ENCODE results near the gene ANGPTL7.
"Not testable (repeated sequence)": the region's sequence is repeated elsewhere in the genome, so short reads cannot be mapped to it uniquely, and the experiment has no call there.

ANGPTL7 gene

GRCh38 chr1:11188858-11189451 is at the start of gene ANGPTL7:
TSS of gene ANGPTL7 (plus strand) at chr1:11189355. CDS start at chr1:11189580, 225 bp downstream.
- FAIRE-seq (no peak), DNase-seq (ENCODE audit: insufficient read length, low spot score) (no peak)

- no peak for FAIRE-seq
- DNase-seq (ENCODE audit: insufficient read length, low spot score), result no peak
These were observed 46.4 kb upstream of the ANGPTL7 start for GRCh38 chr1:11142618-11143391.

GRCh38 chr1:11143401-11143800 is 45.8 kb upstream of the ANGPTL7 start:
- FAIRE-seq, result no peak
- DNase-seq (ENCODE audit: insufficient read length, low spot score), result no peak

GRCh38 chr1:11143907-11144306 is 45.2 kb upstream of the ANGPTL7 start:
- FAIRE-seq, result no peak

GRCh38 chr1:11144570-11145256 is 44.4 kb upstream of the ANGPTL7 start:
- FAIRE-seq (no peak), DNase-seq (ENCODE audit: insufficient read length, low spot score) (no peak)

More at GRCh38 chr1:11143907-11144306, 45.2 kb upstream of the ANGPTL7 start:
- no peak for DNase-seq (ENCODE audit: insufficient read length, low spot score)

- DNase-seq (ENCODE audit: insufficient read length, low spot score) (no peak), FAIRE-seq (no peak)
These were observed 43.4 kb upstream of the ANGPTL7 start for GRCh38 chr1:11145741-11146140.

- no peak for DNase-seq (ENCODE audit: insufficient read length, low spot score)
- no peak for FAIRE-seq
These were observed 41.9 kb upstream of the ANGPTL7 start for GRCh38 chr1:11147197-11147770.

- no peak for FAIRE-seq
- DNase-seq (ENCODE audit: insufficient read length, low spot score), result no peak
These were observed 38.8 kb upstream of the ANGPTL7 start for GRCh38 chr1:11150326-11150725.

GRCh38 chr1:11151114-11151513 is 38.0 kb upstream of the ANGPTL7 start:
- no peak for DNase-seq (ENCODE audit: insufficient read length, low spot score)
- FAIRE-seq, result no peak

- no peak for DNase-seq (ENCODE audit: insufficient read length, low spot score)
- no peak for FAIRE-seq
These were observed 37.1 kb upstream of the ANGPTL7 start for GRCh38 chr1:11151826-11152612.

GRCh38 chr1:11152755-11153154 is 36.4 kb upstream of the ANGPTL7 start:
- DNase-seq (ENCODE audit: insufficient read length, low spot score) (no peak), FAIRE-seq (no peak)

GRCh38 chr1:11153184-11153583 is 36.0 kb upstream of the ANGPTL7 start:
- FAIRE-seq (no peak), DNase-seq (ENCODE audit: insufficient read length, low spot score) (no peak)

- FAIRE-seq (no peak), DNase-seq (ENCODE audit: insufficient read length, low spot score) (no peak)
These were observed 32.7 kb upstream of the ANGPTL7 start for GRCh38 chr1:11156441-11156840.

GRCh38 chr1:11156963-11157362 is 32.2 kb upstream of the ANGPTL7 start:
- no peak for DNase-seq (ENCODE audit: insufficient read length, low spot score)
- no peak for FAIRE-seq

GRCh38 chr1:11157394-11157793 is 31.8 kb upstream of the ANGPTL7 start:
- DNase-seq (ENCODE audit: insufficient read length, low spot score) (no peak), FAIRE-seq (no peak)

GRCh38 chr1:11157867-11158266 is 31.3 kb upstream of the ANGPTL7 start:
- DNase-seq (ENCODE audit: insufficient read length, low spot score) (no peak), FAIRE-seq (no peak)

GRCh38 chr1:11158291-11158690 is 30.9 kb upstream of the ANGPTL7 start:
- DNase-seq (ENCODE audit: insufficient read length, low spot score) (no peak), FAIRE-seq (no peak)

GRCh38 chr1:11158720-11159321 is 30.3 kb upstream of the ANGPTL7 start:
- FAIRE-seq (no peak), DNase-seq (ENCODE audit: insufficient read length, low spot score) (peak; percentile 59)

GRCh38 chr1:11162752-11163151 is 26.4 kb upstream of the ANGPTL7 start:
- not testable (repeated sequence) for FAIRE-seq; DNase-seq (ENCODE audit: insufficient read length, low spot score)

- not testable (repeated sequence) for DNase-seq (ENCODE audit: insufficient read length, low spot score); FAIRE-seq
These were observed 22.4 kb upstream of the ANGPTL7 start for GRCh38 chr1:11166744-11167143.

All from HTR-8/SVneo (cell line).